Activated CD8-positive, alpha-beta T cell treated with anti-CD3 and anti-CD28 coated beads, Interleukin-2, amount 10 ng/mL, durations not matched to agents 7 days and 5 days (primary cell): ENCODE results near the gene KRTAP12-2. TPM values are rescaled to one million over a fixed set of nuclear protein-coding genes. Genes with fewer than 3 reads are reported as not detected.
"Not testable (repeated sequence)": the region's sequence is repeated elsewhere in the genome, so short reads cannot be mapped to it uniquely, and the experiment has no call there.

Experiments
- ATAC-seq: fragments of 150-1000 bp; cut with Tn5 transposase; one replicate; pipeline ENCODE4 v1.10.0; 2021; ENCODE audit warnings: moderate library complexity
- CTCF ChIA-PET: fragments of 350-600 bp; sonication (Branson Sonifier 250); formaldehyde crosslinking; loops from one replicate; lab custom pipeline; 2021; ENCODE audit warnings: antibody characterized with exemption; lab: Charles Lee
- POLR2A ChIA-PET: fragments of 350-600 bp; sonication (Branson Sonifier 250); formaldehyde crosslinking; loops from one replicate; lab custom pipeline; 2021; ENCODE audit warnings: antibody characterized with exemption; lab: Charles Lee
- DNase-seq: peaks from one replicate; pipeline ENCODE4 v3.0.0-alpha.2; 2020
- H3K27ac Mint-ChIP-seq: one replicate; pipeline ENCODE4 v1.8.0; 2021; ENCODE audit warnings: mild to moderate bottlenecking, mixed read lengths
- H3K27me3 Mint-ChIP-seq: one replicate; pipeline ENCODE4 v1.8.0; 2021; ENCODE audit warnings: low read depth, mixed read lengths
- H3K36me3 Mint-ChIP-seq: one replicate; pipeline ENCODE4 v1.8.0; 2021; ENCODE audit warnings: low read depth, mixed read lengths
- H3K4me1 Mint-ChIP-seq: one replicate; pipeline ENCODE4 v1.8.0; 2021; ENCODE audit warnings: low read depth, mixed read lengths
- H3K4me3 Mint-ChIP-seq: one replicate; pipeline ENCODE4 v1.8.0; 2021; ENCODE audit warnings: mild to moderate bottlenecking, mixed read lengths
- H3K9me3 Mint-ChIP-seq: one replicate; pipeline ENCODE4 v1.8.0; 2022; ENCODE audit warnings: mixed read lengths; ENCODE audit not compliant: insufficient read depth
- total RNA-seq, 2 experiments: library from RNA; stranded (reverse); gene quantifications; one replicate each; pipeline ENCODE4 v1.2.3, GENCODE V29; 2021

The KRTAP12-2 gene
- total RNA-seq, 2 experiments from 2014 or later, result not detected

GRCh38 chr21:44670642-44671432, 4.1 kb upstream of the KRTAP12-2 start:
- Mint-ChIP-seq H3K4me1 (no peaks in the 10 kb centered on the region), H3K27ac (no peak overlapping the region), H3K36me3 (peaks cover 3% of the 10 kb centered on the region), H3K4me3 (no peak overlapping the region), H3K27me3 (peaks cover 9% of the 10 kb centered on the region), H3K9me3 (peaks cover 22% of the 10 kb centered on the region)
- ChIA-PET POLR2A (no interaction called here), CTCF (no interaction called here)
- ATAC-seq, result no peak
- no peak for DNase-seq

DNA sequence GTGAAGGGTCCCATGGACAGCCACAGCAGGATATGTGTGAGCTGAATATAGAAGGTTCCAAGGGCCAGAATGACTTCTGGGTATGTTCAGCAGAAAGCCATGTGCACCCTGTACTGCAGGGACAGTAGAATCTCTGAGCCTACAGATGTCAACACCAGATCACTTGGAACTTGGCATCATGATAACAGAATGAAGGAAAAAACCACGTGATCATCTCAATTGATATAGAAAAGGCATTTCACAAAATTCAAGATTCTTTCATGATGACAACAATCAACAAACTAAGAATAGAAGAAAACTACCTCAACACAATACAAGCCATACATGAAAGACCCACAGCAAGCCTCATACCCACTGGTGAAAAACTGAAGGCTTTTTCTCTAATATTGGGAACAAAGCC, 885 bp upstream of the KRTAP12-2 start:
- Mint-ChIP-seq H3K27ac (no peak overlapping the region), H3K4me1 (no peaks in the 10 kb centered on the region)
- ATAC-seq, result no peak

GRCh38 chr21:44664691-44665090, 2.0 kb downstream of the KRTAP12-2 start:
- no peak for DNase-seq
- Mint-ChIP-seq H3K4me1 (peaks cover 6% of the 10 kb centered on the region), H3K36me3 (peaks cover 18% of the 10 kb centered on the region), H3K4me3 (no peak overlapping the region), H3K27ac (no peak overlapping the region), H3K9me3 (peaks cover 36% of the 10 kb centered on the region), H3K27me3 (peaks cover 9% of the 10 kb centered on the region)
- CTCF ChIA-PET, result no interaction called here
- POLR2A ChIA-PET, result no interaction called here
- ATAC-seq, result no peak

More for the DNA sequence above, 885 bp upstream of the KRTAP12-2 start:
- Mint-ChIP-seq H3K27me3 (peaks cover 7% of the 10 kb centered on the region), H3K4me3 (no peak overlapping the region), H3K9me3 (peaks cover 32% of the 10 kb centered on the region), H3K36me3 (peaks cover 9% of the 10 kb centered on the region)
- CTCF ChIA-PET, result interaction anchor here (1.1 kb wide), 1 partner anchor 157 kb away, joined by 3 read pairs; no protein-coding TSS in a partner anchor
- DNase-seq, result no peak
- POLR2A ChIA-PET, result no interaction called here

DNA sequence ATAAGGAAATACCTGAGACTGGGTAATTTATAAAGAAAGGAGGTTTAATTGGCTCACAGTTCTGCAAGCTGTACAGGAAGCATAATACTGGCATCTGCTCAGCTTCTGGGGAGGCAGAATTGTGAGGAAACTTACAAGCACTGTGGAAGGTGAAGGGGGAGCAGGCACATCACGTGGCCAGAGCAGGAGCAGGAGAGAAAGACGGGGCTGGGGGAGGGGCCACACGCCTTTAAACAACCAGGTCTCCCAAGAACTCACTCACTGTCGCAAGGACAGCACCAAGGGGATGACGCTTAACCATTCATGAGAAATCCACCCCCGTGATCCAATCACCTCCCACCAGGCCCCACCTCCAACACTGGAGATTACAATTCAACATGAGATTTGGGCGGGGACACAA, 5.2 kb downstream of the KRTAP12-2 start:
- ATAC-seq, CTCF ChIA-PET, DNase-seq, H3K27me3 Mint-ChIP-seq, POLR2A ChIA-PET, H3K27ac Mint-ChIP-seq, H3K4me3 Mint-ChIP-seq: not testable (repeated sequence)
- H3K36me3 Mint-ChIP-seq, result peaks cover 44% of the 10 kb centered on the region
- peaks cover 53% of the 10 kb centered on the region for H3K9me3 Mint-ChIP-seq
- peaks cover 38% of the 10 kb centered on the region for H3K4me1 Mint-ChIP-seq

DNA sequence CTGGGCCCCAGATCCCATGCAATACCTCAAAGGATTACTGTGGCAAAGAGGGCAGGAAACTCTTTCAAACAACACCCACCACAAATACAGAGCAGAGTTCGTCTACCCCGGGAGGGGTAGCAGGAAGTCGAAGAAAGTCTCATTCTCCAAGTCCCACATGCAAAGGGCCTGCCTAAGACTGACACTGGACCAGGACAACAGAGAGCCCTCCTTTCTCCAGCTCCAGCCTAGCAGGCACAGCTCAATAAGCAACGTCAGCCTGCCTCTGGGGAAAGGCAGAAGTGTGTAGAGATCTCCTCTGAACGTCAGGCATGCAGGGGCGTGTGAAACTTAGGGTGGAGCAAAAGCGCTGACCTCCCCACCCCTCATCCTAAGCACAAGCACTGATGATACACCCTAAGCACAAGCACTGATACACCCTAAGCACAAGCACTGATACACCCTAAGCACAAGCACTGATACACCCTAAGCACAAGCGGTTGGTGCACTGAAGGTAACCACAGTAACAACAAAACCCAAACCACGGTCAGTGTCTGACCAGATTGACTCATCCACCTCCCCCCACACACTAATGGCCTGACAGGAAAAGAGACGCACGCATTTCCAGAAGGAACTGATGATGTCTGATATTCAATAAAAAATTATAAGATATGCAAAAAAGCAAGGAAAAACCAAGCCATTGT, 7.7 kb downstream of the KRTAP12-2 start:
- peaks cover 52% of the 10 kb centered on the region for H3K4me1 Mint-ChIP-seq
- H3K9me3 Mint-ChIP-seq, result peaks cover 57% of the 10 kb centered on the region
- H3K27me3 Mint-ChIP-seq, result peaks cover 3% of the 10 kb centered on the region
- H3K27ac Mint-ChIP-seq, result peak overlapping the region; percentile 96
- CTCF ChIA-PET, result interaction anchor here (0.7 to 2.1 kb wide), 4 partner anchors 12 to 134 kb away, joined by 3 to 7 read pairs (median 3); no protein-coding TSS in a partner anchor
- peaks cover 60% of the 10 kb centered on the region for H3K36me3 Mint-ChIP-seq
- ATAC-seq, result peak; percentile 39
- POLR2A ChIA-PET, result no interaction called here
- peak; percentile 51 for DNase-seq
- H3K4me3 Mint-ChIP-seq, result peak overlapping the region; percentile 6

- peaks cover 3% of the 10 kb centered on the region for H3K27me3 Mint-ChIP-seq
- no peak for ATAC-seq
- no peak for DNase-seq
- H3K27ac Mint-ChIP-seq, result peak overlapping the region; percentile 96
- peak overlapping the region; percentile 63 for H3K4me3 Mint-ChIP-seq
- POLR2A ChIA-PET, result no interaction called here
- CTCF ChIA-PET, result interaction anchor here (0.7 to 2.1 kb wide), 3 partner anchors 11 to 39 kb away, joined by 3 to 7 read pairs (median 3); no protein-coding TSS in a partner anchor
- H3K36me3 Mint-ChIP-seq, result peaks cover 65% of the 10 kb centered on the region
- H3K9me3 Mint-ChIP-seq, result peaks cover 61% of the 10 kb centered on the region
- H3K4me1 Mint-ChIP-seq, result peaks cover 58% of the 10 kb centered on the region
Observed at GRCh38 chr21:44658541-44658910, 8.2 kb downstream of the KRTAP12-2 start.

GRCh38 chr21:44657635-44658540, 8.8 kb downstream of the KRTAP12-2 start, which contains the start of gene KRTAP12-3:
Gene KRTAP12-3, plus strand, starts transcription at chr21:44657932. Its CDS starts 48 bp downstream, at chr21:44657980.
- Mint-ChIP-seq H3K36me3 (peaks cover 69% of the 10 kb centered on the region), H3K4me1 (peaks cover 59% of the 10 kb centered on the region), H3K27me3 (peaks cover 3% of the 10 kb centered on the region), H3K4me3 (peak within 1 kb of the TSS; percentile 63), H3K9me3 (peaks cover 61% of the 10 kb centered on the region), H3K27ac (peak within 1 kb of the TSS; percentile 96)
- DNase-seq (peak; percentile 64), ATAC-seq (peak; percentile 74)
- CTCF ChIA-PET, result interaction anchor here (0.7 to 2.1 kb wide), 5 partner anchors 11 to 85 kb away, joined by 3 to 7 read pairs (median 3); no protein-coding TSS in a partner anchor
- POLR2A ChIA-PET, result interaction anchor here (1.0 kb wide), 1 partner anchor 10 kb away, joined by 3 read pairs; no protein-coding TSS in a partner anchor

- peaks cover 59% of the 10 kb centered on the region for H3K4me1 Mint-ChIP-seq
- CTCF ChIA-PET, result interaction anchor here (1.1 kb wide), 1 partner anchor 53 kb away, joined by 3 read pairs; no protein-coding TSS in a partner anchor
- DNase-seq, result no peak
Observed at GRCh38 chr21:44656868-44657267, 9.9 kb downstream of the KRTAP12-2 start.

DNA sequence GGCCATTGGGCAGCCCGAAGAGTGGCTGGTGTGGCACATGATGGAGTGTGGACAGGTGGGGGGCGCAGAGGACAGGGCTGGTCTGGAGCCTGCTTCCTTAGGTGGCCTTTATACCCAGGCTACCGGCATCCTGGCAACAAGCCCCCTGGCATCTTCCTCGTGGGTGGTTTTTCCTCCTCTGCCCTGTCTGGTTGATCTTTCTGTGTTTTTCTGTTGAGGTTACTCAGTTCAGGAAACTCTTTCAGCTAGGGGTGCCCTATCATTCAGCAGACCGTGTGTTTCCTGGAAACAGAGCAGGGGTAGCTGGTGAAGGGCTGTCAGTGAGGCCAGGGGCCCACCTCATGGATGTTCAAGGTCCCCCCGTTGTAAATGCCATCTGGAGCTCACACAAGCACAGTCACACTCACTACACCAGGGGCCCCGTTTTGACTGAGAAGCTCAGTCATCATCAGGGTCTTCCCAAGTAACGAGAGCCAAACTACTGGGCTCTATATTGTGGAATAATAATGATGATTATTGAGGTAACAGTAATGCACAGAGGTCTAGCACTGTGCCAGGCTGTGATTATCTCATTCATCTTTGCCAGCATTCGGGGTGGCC, 12.1 kb downstream of the KRTAP12-2 start, which contains the start of gene KRTAP12-4:
Gene KRTAP12-4 (minus strand): TSS at position 84 of the 600 bp plus-strand sequence. CDS start 45 bp downstream, at position 39.
- H3K9me3 Mint-ChIP-seq, result peaks cover 46% of the 10 kb centered on the region
- ChIA-PET POLR2A (no interaction called here), CTCF (interaction anchor here (1.4 to 1.8 kb wide), 2 partner anchors 9 to 144 kb away, joined by 4 read pairs; no protein-coding TSS in a partner anchor)
- H3K27me3 Mint-ChIP-seq, result no peaks in the 10 kb centered on the region
- H3K27ac Mint-ChIP-seq, result peak within 1 kb of the TSS; percentile 77
- peaks cover 57% of the 10 kb centered on the region for H3K4me1 Mint-ChIP-seq
- no peak within 1 kb of the TSS for H3K4me3 Mint-ChIP-seq
- DNase-seq (no peak), ATAC-seq (no peak)
- peaks cover 59% of the 10 kb centered on the region for H3K36me3 Mint-ChIP-seq

More at GRCh38 chr21:44656868-44657267, 9.9 kb downstream of the KRTAP12-2 start:
- Mint-ChIP-seq H3K36me3 (peaks cover 69% of the 10 kb centered on the region), H3K9me3 (peaks cover 60% of the 10 kb centered on the region), H3K27ac (peak overlapping the region; percentile 96), H3K27me3 (no peaks in the 10 kb centered on the region), H3K4me3 (peak overlapping the region; percentile 63)
- POLR2A ChIA-PET, result interaction anchor here (1.0 kb wide), 1 partner anchor 9 kb away, joined by 3 read pairs; no protein-coding TSS in a partner anchor
- ATAC-seq, result no peak
